Ureter (tissue), 1 donor: ENCODE data around the gene DAB2IP. TPM values are rescaled to one million over a fixed set of nuclear protein-coding genes. Genes with fewer than 3 reads are reported as not detected.

Source experiments
- DNase-seq: peaks from one replicate; pipeline ENCODE4 v3.0.0-alpha.2; 2020; ENCODE audit warnings: low spot score
- total RNA-seq: library from RNA; stranded (reverse); gene quantifications from one replicate; pipeline ENCODE4 v1.2.4, GENCODE V29; 2023
- donor health status: DM: yes; HTN: yes; CAD: no.

DAB2IP gene
- total RNA-seq, 1 donor from 2014 or later, result 103 TPM

GRCh38 chr9:121625590-121625989, 25.8 kb upstream of the DAB2IP start:
- DNase-seq, result no peak

GRCh38 chr9:121626012-121626411, 25.4 kb upstream of the DAB2IP start:
- no peak for DNase-seq

- DNase-seq, result no peak
Measured at GRCh38 chr9:121627427-121627826, 24.0 kb upstream of the DAB2IP start.

GRCh38 chr9:121628401-121628800, 23.0 kb upstream of the DAB2IP start:
- no peak for DNase-seq

GRCh38 chr9:121631115-121631514, 20.3 kb upstream of the DAB2IP start:
- DNase-seq, result no peak

- no peak for DNase-seq
Measured at GRCh38 chr9:121631978-121632418, 19.4 kb upstream of the DAB2IP start.

- DNase-seq, result no peak
Measured at GRCh38 chr9:121633119-121633714, 18.2 kb upstream of the DAB2IP start.

- no peak for DNase-seq
Measured at GRCh38 chr9:121633736-121634135, 17.7 kb upstream of the DAB2IP start.

- DNase-seq, result no peak
Measured at GRCh38 chr9:121634329-121635261, 16.8 kb upstream of the DAB2IP start.

- DNase-seq, result no peak
Measured at GRCh38 chr9:121635300-121635876, 16.0 kb upstream of the DAB2IP start.

GRCh38 chr9:121636341-121636865, 15.0 kb upstream of the DAB2IP start:
- no peak for DNase-seq

GRCh38 chr9:121636978-121637712, 14.3 kb upstream of the DAB2IP start:
- DNase-seq, result no peak

- DNase-seq, result no peak
Measured at GRCh38 chr9:121637713-121638220, 13.7 kb upstream of the DAB2IP start.

GRCh38 chr9:121638399-121638798, 13.0 kb upstream of the DAB2IP start:
- DNase-seq, result no peak

- DNase-seq, result no peak
Measured at GRCh38 chr9:121638901-121639592, 12.4 kb upstream of the DAB2IP start.

GRCh38 chr9:121639619-121640018, 11.8 kb upstream of the DAB2IP start:
- DNase-seq, result no peak

- no peak for DNase-seq
Measured at GRCh38 chr9:121640076-121640475, 11.4 kb upstream of the DAB2IP start.

- no peak for DNase-seq
Measured at GRCh38 chr9:121640491-121641223, 10.8 kb upstream of the DAB2IP start.

- no peak for DNase-seq
Measured at GRCh38 chr9:121641224-121641611, 10.2 kb upstream of the DAB2IP start.

- no peak for DNase-seq
Measured at GRCh38 chr9:121642758-121643157, 8.7 kb upstream of the DAB2IP start.
